ENCODE measurements around the gene TMEM52. TPM values are rescaled to one million over a fixed set of nuclear protein-coding genes. Genes with fewer than 3 reads are reported as not detected.

The TMEM52 gene
- total RNA-seq, 1 donor from 2014 or later = 0.67 TPM

DNA sequence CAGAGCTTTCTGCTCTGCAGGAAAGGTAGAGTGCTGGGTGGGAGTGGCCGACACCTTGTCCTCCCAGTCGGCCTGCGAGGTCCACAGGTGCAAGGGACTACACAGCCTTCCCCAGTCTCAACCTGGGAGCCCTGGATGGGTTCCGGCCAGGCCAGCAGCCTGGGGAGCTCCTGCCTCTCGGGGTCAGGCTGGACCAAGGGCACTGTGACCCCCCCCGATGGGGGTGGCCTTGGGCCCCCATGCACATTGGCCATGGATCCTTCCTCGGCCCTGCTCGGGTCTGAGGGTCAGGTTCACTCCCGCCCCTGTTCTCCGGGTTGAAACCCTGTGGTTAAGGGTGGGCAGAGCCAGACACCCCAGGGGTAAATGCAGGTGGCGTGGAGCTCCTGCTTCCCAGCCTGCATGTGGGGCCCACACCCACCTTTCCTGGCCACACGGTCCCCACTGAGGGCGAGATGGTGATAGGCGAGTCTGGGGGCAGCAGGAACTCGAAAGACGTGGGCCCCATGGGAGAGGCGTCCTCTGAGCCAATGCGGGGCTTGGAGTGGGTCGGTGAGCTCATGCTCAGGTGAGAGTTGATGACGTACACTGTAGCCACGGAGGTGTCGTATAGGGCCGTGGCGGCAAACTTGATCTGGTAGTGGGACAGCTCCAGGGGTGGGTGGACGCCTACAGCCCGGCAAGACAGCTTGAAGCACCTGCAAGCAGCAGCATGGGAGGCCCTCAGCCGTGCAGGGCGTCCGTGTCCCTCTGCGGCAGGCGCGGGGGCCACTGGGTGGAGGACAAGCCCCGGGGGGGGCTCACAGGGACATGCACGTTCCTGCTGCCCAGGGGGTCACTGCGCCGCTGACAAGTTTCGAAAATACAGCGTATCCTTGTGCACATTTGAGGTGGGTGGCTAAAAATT is 10.8 kb upstream of the TMEM52 start:
- TF ChIP-seq, protein P1, sequence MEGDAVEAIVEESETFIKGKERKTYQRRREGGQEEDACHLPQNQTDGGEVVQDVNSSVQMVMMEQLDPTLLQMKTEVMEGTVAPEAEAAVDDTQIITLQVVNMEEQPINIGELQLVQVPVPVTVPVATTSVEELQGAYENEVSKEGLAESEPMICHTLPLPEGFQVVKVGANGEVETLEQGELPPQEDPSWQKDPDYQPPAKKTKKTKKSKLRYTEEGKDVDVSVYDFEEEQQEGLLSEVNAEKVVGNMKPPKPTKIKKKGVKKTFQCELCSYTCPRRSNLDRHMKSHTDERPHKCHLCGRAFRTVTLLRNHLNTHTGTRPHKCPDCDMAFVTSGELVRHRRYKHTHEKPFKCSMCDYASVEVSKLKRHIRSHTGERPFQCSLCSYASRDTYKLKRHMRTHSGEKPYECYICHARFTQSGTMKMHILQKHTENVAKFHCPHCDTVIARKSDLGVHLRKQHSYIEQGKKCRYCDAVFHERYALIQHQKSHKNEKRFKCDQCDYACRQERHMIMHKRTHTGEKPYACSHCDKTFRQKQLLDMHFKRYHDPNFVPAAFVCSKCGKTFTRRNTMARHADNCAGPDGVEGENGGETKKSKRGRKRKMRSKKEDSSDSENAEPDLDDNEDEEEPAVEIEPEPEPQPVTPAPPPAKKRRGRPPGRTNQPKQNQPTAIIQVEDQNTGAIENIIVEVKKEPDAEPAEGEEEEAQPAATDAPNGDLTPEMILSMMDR (IDR thresholded peaks at IDR 0.05) = no peak
- no peak overlapping the region for H3K4me3 Mint-ChIP-seq (ENCODE audit: unreplicated experiment)
- H3K9me3 Mint-ChIP-seq (ENCODE audit: low read depth) = no peaks in the 10 kb centered on the region
- no peak overlapping the region for H3K27ac Mint-ChIP-seq (ENCODE audit: unreplicated experiment)
- peaks cover 2% of the 10 kb centered on the region for H3K27me3 Mint-ChIP-seq (ENCODE audit: low read depth)
- DNase-seq (ENCODE audit: low spot score) = peak; percentile 90
- H3K4me1 Mint-ChIP-seq (ENCODE audit: low read depth) = no peaks in the 10 kb centered on the region
- peaks cover 1% of the 10 kb centered on the region for H3K36me3 Mint-ChIP-seq (ENCODE audit: low read depth)

DNA sequence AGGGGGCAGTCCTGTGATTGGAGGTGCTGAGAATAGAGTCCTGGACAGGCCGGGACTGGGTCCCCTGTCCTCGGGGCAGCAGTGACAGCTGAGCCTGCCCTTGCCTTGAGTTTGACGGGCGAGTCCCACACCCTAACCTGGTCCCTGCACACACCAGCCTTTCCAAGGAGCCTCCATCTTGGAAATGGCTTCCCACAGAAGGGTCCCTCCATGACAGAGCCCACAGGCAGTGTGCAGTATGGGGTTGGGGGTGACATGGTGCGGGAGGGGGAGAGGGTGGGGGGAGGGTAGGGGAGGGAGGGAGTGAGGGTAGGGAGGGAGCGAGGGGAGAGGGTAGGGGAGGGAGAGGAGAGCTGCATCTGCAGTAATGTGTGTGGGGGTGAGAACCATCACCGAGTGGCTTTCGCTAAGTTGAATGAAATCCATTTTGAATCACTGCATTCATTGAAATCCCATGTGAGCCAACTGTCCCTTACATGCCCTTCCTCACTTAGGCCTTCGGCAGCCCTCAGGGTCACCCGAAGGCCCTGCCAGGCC is 10.1 kb upstream of the TMEM52 start:
- Mint-ChIP-seq H3K4me3 (ENCODE audit: unreplicated experiment) (no peak overlapping the region), H3K36me3 (ENCODE audit: low read depth) (peaks cover 1% of the 10 kb centered on the region), H3K27ac (ENCODE audit: unreplicated experiment) (no peak overlapping the region), H3K4me1 (ENCODE audit: low read depth) (no peaks in the 10 kb centered on the region), H3K27me3 (ENCODE audit: low read depth) (peaks cover 2% of the 10 kb centered on the region), H3K9me3 (ENCODE audit: low read depth) (no peaks in the 10 kb centered on the region)
- TF ChIP-seq, protein P1 (IDR thresholded peaks at IDR 0.05) = no peak
- DNase-seq (ENCODE audit: low spot score) = peak; percentile 66

DNA sequence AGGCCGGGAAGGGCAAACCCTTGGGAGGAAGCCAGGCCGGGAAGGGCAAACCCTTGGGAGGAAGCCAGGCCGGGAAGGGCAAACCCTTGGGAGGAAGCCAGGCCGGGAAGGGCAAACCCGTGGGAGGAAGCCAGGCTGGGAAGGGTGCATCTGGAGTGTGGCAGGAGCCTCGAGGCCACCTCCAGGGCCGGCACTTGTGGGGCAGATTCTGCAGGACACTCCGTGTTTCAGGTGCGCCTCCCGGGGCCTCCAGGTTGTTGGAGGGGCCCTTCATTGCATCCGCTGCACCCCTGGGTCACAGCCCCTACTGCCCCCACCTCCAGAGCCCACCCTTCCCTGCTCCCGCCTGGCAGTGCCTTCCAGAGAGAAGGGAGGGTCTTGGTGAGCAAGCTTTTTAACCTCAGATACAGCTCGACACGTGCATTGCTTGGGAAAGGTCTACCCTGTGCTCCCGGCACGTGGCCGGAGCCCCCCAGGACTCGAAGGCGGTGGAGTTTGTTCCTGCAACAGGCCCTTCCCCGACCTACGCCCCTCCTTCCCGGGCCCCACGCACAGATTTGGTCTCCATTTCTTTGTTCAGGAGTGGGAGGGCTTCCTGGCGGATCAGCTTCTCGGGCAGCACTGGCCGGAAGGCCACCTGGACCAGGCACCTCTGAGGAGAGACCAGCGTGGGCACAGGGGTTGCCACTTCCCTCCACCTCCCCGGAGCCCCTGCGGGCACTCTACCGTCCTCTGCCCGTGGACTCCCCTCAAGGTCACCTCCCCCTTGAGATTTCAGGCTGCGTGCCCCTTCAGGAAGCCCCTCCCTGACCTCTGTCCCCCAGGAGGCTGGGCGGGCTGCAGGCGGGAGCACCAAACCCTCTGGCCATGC is 9.4 kb upstream of the TMEM52 start:
- Mint-ChIP-seq H3K36me3 (ENCODE audit: low read depth) (peaks cover under 1% of the 10 kb centered on the region), H3K27me3 (ENCODE audit: low read depth) (peaks cover 1% of the 10 kb centered on the region), H3K4me3 (ENCODE audit: unreplicated experiment) (no peak overlapping the region), H3K4me1 (ENCODE audit: low read depth) (no peaks in the 10 kb centered on the region), H3K27ac (ENCODE audit: unreplicated experiment) (no peak overlapping the region), H3K9me3 (ENCODE audit: low read depth) (no peaks in the 10 kb centered on the region)
- TF ChIP-seq, protein P1 (IDR thresholded peaks at IDR 0.05) = no peak
- peak; percentile 82 for DNase-seq (ENCODE audit: low spot score)

DNA sequence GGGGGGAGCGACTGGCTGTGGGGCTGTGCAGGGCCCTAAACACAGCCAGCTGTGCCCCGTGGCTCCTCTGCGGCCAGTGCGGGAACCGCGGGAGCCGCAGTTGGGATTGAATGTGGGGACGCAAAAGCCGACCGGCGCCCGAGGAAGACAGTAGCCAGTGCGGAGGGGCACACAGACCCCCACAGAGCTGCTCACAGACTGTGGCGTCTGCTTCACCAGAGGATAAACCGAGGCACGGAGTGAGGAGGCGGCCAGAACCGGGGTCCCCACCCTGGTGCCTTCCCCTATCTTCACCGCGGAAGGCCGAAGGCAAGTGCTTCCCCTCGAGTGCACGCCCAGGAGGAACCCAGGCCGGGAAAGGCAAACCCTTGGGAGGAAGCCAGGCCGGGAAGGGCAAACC is 8.7 kb upstream of the TMEM52 start:
- no peaks in the 10 kb centered on the region for H3K9me3 Mint-ChIP-seq (ENCODE audit: low read depth)
- H3K36me3 Mint-ChIP-seq (ENCODE audit: low read depth) = no peaks in the 10 kb centered on the region
- no peak for DNase-seq (ENCODE audit: low spot score)
- no peak overlapping the region for H3K27ac Mint-ChIP-seq (ENCODE audit: unreplicated experiment)
- H3K4me1 Mint-ChIP-seq (ENCODE audit: low read depth) = no peaks in the 10 kb centered on the region
- no peak overlapping the region for H3K4me3 Mint-ChIP-seq (ENCODE audit: unreplicated experiment)
- no peaks in the 10 kb centered on the region for H3K27me3 Mint-ChIP-seq (ENCODE audit: low read depth)
- TF ChIP-seq, protein P1 (IDR thresholded peaks at IDR 0.05) = no peak
